Esophagus muscularis mucosa (tissue), 4 donors: Measurements from ENCODE around the gene GJB1. TPM values are rescaled to one million over a fixed set of nuclear protein-coding genes. Genes with fewer than 3 reads are reported as not detected.

Source experiments
- DNase-seq: peaks from one replicate; pipeline ENCODE4 v3.0.0-alpha.2; 2017; ENCODE audit errors: extremely low spot score
- H3K27ac ChIP-seq, 4 donors: fragments of 200-600 bp; sonication (generic); replicated peaks in 1 of 4; 1 replicate in 3 of 4; 2 replicates in 1 of 4; pipeline ENCODE4 v1.5.1; 2016 to 2019; ENCODE audit warnings: mild to moderate bottlenecking in 1 of 4
- H3K27me3 ChIP-seq, 4 donors: fragments of 200-600 bp; sonication (generic); one replicate each; pipeline versions ENCODE4 v1.5.1 to v1.6.0; 2016 to 2019
- H3K36me3 ChIP-seq, 4 donors: fragments of 200-600 bp; sonication (generic); one replicate each; pipeline ENCODE4 v1.5.1; 2016 to 2019
- H3K4me1 ChIP-seq, 4 donors: fragments of 200-600 bp; sonication (generic); one replicate each; pipeline ENCODE4 v1.5.1; 2016 to 2019
- H3K4me3 ChIP-seq, 4 donors: fragments of 200-600 bp; sonication (generic); 1 replicate in 2 of 4; 2 replicates in 2 of 4; pipeline ENCODE4 v1.5.1; 2016 to 2019; ENCODE audit warnings: mild to moderate bottlenecking in 4 of 4, moderate library complexity in 1 of 4
- H3K9me3 ChIP-seq, 4 donors: fragments of 200-600 bp; sonication (generic); 1 replicate in 3 of 4; 2 replicates in 1 of 4; pipeline ENCODE4 v1.5.1; 2016 to 2019
- CTCF ChIP-seq, 3 experiments: fragments of 200-600 bp in 2 of 3; fragments of 450-650 bp in 1 of 3; sonication (generic) in 2 of 3; IDR thresholded peaks; one replicate each; pipeline ENCODE4 v1.5.1; 2017 to 2019; ENCODE audit warnings: antibody characterized with exemption in 3 of 3, mild to moderate bottlenecking in 2 of 3, moderate library complexity in 1 of 3
- EP300 ChIP-seq: sonication (generic); formaldehyde crosslinking; IDR thresholded peaks from one replicate; pipeline ENCODE4 v1.6.1; 2017; ENCODE audit warnings: antibody characterized with exemption
- POLR2A ChIP-seq: fragments of 450-650 bp; IDR thresholded peaks from one replicate; pipeline ENCODE4 v1.6.1; 2017; ENCODE audit warnings: antibody characterized with exemption, moderate library complexity, mild to moderate bottlenecking, low read depth
- POLR2AphosphoS5 ChIP-seq, 2 donors: sonication (generic); formaldehyde crosslinking; IDR thresholded peaks; one replicate each; pipeline ENCODE4 v1.6.1; 2017; ENCODE audit warnings: antibody characterized with exemption in 2 of 2
- WGBS: methylation state at CpG from one replicate; pipeline ENCODE4 v1.1.5; 2018; 5-methylcytosine and 5-hydroxymethylcytosine counted together
- intact Hi-C: fragments of 100-400 bp; cut with DNase I; formaldehyde crosslinking; loops from one replicate; pipeline ENCODE4 v1.15.1; 2023
- total RNA-seq, 4 donors: library from RNA; depleted of rRNA; stranded (reverse); fragments of >200 nt; gene quantifications; one replicate each; pipeline versions ENCODE4 v1.1.0 to v1.2.1, GENCODE V29; 2016

Gene GJB1
- total RNA-seq, 4 donors from 2014 or later = 0.19 TPM; not detected in 3

- peak overlapping the region; percentile 84 to 88 (median 88) for H3K27ac ChIP-seq
- no peaks in the 10 kb centered on the region for H3K9me3 ChIP-seq
- WGBS = 50% methylated on average over 6 of the region's 6 CpGs
- intact Hi-C loops = loop anchor here (10.0 kb wide), 2 partner anchors 59 to 419 kb away; no protein-coding TSS in a partner anchor
- no peak overlapping the region for H3K4me3 ChIP-seq
- no peaks in the 10 kb centered on the region for H3K27me3 ChIP-seq
- no peak for DNase-seq
- TF ChIP-seq EP300 = no peak
- H3K4me1 ChIP-seq = peaks cover 5 to 16% (median 10%) of the 10 kb centered on the region in 4 donors
- no peaks in the 10 kb centered on the region for H3K36me3 ChIP-seq
Measured at GRCh38 chrX:71183341-71183740, 39.7 kb upstream of the GJB1 start.

GRCh38 chrX:71184092-71184491, 38.9 kb upstream of the GJB1 start:
- Histone ChIP-seq H3K9me3 (no peaks in the 10 kb centered on the region), H3K27me3 (no peaks in the 10 kb centered on the region), H3K27ac (peak overlapping the region in 1 of 4 donors; percentile 87), H3K36me3 (no peaks in the 10 kb centered on the region), H3K4me3 (no peak overlapping the region), H3K4me1 (peaks cover 5 to 16% (median 10%) of the 10 kb centered on the region in 4 donors)
- 53% methylated on average over 5 of the region's 5 CpGs for WGBS
- intact Hi-C loops = loop anchor here (10.0 kb wide), 2 partner anchors 59 to 419 kb away; no protein-coding TSS in a partner anchor
- no peak for DNase-seq
- TF ChIP-seq POLR2A (no peak), CTCF (IDR thresholded peaks at IDR 0.05) (no peak), EP300 (no peak), POLR2AphosphoS5 (IDR thresholded peaks at IDR 0.05) (no peak)

- intact Hi-C loops = loop anchor here (10.0 kb wide), 2 partner anchors 60 to 420 kb away; no protein-coding TSS in a partner anchor
Measured at GRCh38 chrX:71184803-71185495, 38.1 kb upstream of the GJB1 start.

GRCh38 chrX:71191248-71191647, 31.8 kb upstream of the GJB1 start:
- intact Hi-C loops = no loop called here
- Histone ChIP-seq H3K9me3 (no peaks in the 10 kb centered on the region), H3K4me3 (no peak overlapping the region), H3K27me3 (no peaks in the 10 kb centered on the region), H3K36me3 (no peaks in the 10 kb centered on the region), H3K4me1 (no peaks in the 10 kb centered on the region), H3K27ac (no peak overlapping the region)
- TF ChIP-seq POLR2AphosphoS5 (IDR thresholded peaks at IDR 0.05) (no peak), POLR2A (no peak), CTCF (IDR thresholded peaks at IDR 0.05) (no peak), EP300 (no peak)
- DNase-seq = no peak

More at GRCh38 chrX:71184803-71185495, 38.1 kb upstream of the GJB1 start:
- H3K9me3 ChIP-seq = no peaks in the 10 kb centered on the region
- TF ChIP-seq POLR2A (no peak), CTCF (IDR thresholded peaks at IDR 0.05) (no peak), EP300 (no peak), POLR2AphosphoS5 (IDR thresholded peaks at IDR 0.05) (no peak)
- H3K27me3 ChIP-seq = no peaks in the 10 kb centered on the region
- no peak overlapping the region for H3K27ac ChIP-seq
- DNase-seq = no peak
- H3K36me3 ChIP-seq = no peaks in the 10 kb centered on the region
- WGBS = 77% methylated on average over 4 of the region's 4 CpGs
- peaks cover 5 to 16% (median 10%) of the 10 kb centered on the region in 4 donors for H3K4me1 ChIP-seq
- no peak overlapping the region for H3K4me3 ChIP-seq

GRCh38 chrX:71195964-71196649, 26.9 kb upstream of the GJB1 start:
- WGBS = 81% methylated on average over 4 of the region's 4 CpGs
- Histone ChIP-seq H3K4me1 (no peaks in the 10 kb centered on the region), H3K4me3 (no peak overlapping the region), H3K27me3 (no peaks in the 10 kb centered on the region), H3K36me3 (no peaks in the 10 kb centered on the region), H3K9me3 (no peaks in the 10 kb centered on the region), H3K27ac (no peak overlapping the region)
- no peak for DNase-seq
- TF ChIP-seq EP300 = no peak
- TF ChIP-seq POLR2A = no peak
- no peak for TF ChIP-seq CTCF (IDR thresholded peaks at IDR 0.05)
- TF ChIP-seq POLR2AphosphoS5 (IDR thresholded peaks at IDR 0.05) = no peak
- intact Hi-C loops = no loop called here
